NCI-H146 (cell line): Measurements from ENCODE around the gene CAMTA1.

ENCODE experiments used
- DNase-seq: peaks from one replicate; lab custom pipeline; 2025; lab: John Stamatoyannopoulos, UW

Gene CAMTA1

DNA sequence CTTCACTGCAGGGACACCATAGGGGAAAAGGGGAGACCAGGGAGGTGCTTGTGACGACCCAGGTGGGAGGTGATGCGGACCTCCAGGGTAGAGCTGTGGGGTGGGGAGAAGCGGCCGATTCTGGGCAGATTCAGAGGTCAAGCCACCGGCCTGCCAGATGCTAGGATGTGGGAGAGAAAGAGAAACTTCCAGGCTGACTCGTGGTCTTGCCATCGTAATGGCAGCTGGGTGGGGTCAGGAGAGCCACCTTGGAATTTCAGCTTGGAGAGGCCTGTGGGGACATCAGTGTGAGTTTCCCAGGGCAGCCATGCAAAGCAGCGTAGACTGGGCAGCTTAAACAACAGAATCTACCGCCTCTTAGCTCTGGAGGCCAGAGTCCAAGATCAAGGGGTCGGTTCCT is 727.8 kb downstream of the CAMTA1 start:
- DNase-seq, result no peak

DNA sequence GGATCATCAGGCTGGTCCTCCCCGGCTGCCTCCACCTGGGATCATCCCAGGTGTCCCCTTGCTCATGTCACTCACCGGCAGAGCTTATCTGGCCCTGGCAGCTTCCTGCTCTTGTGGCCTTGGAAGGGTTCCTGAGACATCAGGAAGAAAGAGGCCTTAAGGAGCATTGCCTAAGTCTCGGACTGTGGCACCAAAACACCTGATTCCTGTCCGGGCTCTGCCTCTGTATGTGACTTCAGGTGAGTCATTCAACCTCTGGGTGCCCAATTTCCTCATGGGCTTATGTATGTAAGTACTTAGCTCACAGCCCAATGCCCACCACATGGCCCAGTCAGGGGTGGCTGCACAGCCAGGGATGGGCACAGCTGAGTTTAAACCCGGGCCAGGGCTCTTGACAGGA is 729.9 kb downstream of the CAMTA1 start:
- DNase-seq, result no peak

DNA sequence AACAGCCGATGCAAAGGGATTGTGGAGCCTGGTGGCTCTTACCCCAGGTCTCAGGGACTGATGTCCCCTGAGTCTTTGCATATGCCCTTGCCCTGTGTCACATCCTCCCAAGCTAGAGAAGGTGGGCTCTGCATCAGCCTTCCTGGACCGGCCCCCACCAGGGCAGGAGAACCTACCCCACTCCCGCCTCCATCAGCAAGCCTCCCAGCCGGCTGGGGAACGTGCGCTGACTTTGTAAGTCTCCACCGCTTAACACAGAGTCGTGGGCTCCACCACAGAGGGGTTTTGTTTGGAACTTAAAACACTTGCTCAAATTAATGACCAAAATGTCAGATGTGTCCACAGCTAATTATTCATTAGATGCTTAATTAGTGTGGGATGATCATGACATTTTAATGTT is 730.6 kb downstream of the CAMTA1 start:
- no peak for DNase-seq

DNA sequence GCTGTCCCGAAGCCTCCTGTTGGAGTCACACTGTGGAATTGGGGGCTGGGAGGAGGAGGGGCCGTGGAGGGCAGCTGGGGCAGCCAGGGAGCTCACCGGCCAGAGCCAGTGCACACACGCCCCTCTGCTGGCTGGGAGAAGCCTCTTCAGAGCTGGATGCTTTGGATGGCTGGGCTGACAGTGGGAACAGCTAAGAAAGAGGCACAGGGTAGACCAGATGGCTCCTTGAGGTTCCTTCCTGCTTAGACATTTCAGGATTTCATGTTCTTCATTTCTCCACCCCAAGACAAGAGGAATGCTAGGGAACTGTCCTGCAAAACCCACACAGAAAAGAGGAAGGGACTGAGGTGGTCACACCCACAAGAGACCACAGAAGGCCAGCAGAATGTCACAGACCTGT is 731.1 kb downstream of the CAMTA1 start:
- DNase-seq, result peak; percentile 3

DNA sequence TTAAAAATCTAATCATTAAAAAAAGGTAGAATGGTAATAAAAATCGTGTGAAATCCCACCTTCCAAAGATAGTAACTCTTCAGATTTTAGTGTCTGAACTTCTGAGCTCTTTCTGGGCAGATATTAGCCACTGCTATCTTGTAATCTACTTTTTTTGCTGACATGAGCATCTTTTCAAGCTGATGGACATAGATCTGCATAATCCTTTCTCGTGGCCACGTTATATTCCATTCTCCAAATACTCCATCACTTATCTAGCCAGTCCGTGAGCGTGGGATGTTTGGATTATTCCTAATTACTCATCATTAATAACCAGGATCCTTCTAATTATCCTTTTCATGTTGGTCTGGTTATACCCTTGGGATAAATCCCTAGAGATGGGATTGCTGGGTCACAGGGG is 731.7 kb downstream of the CAMTA1 start:
- no peak for DNase-seq

DNA sequence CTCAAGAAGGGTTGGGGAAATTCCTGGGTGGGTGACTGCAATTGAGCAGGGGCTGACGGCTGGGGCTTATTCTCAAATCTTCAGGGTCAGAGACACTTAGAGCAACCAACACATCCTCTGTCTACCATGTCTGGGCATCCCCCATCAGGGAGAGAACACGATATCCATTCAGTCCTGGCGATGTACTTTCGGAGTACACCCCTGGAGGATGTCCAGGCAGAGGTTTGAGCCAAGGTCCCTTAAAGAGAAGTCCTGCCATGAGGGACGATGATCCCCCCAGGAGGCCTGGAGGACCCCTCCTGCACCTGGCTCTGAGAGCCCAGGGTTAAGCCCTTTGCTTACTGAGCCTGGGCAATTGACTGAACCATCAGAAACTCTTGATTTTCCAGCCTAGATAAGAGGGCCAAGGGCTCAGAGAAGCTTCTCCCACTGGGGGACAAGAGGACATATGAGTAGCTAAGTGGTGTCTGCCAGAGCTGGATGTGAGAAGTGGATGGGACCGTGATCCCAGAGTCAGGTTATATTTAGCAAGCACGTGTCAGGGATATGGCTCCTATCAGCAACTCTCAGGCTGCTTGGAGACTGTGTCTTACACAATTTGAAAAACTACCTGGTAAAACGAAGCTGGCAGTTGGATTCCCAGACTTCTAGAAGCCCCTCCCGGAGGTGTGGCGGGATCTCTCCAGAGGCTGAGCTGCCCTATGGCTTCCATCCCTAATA is 732.5 kb downstream of the CAMTA1 start:
- no peak for DNase-seq

DNA sequence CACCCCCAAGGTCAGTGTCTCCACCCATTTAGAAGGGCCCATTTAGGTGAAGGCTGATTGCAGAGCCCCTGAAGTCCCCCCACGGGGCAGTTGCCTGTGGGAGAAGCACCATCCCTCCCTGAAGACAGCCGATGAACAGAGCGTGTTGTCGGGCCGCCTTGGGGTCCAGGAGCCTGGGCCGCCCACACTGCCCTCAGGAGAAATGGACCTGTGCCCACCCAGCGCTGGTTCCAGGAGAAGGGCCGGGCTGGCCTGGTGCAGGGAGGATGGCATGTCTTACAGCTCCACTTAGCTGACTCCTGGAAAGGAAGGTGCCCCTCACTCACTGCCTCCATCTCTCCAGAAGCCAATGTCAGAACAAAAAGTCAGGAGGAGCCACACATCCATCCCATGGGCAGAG is 733.2 kb downstream of the CAMTA1 start:
- DNase-seq, result no peak

DNA sequence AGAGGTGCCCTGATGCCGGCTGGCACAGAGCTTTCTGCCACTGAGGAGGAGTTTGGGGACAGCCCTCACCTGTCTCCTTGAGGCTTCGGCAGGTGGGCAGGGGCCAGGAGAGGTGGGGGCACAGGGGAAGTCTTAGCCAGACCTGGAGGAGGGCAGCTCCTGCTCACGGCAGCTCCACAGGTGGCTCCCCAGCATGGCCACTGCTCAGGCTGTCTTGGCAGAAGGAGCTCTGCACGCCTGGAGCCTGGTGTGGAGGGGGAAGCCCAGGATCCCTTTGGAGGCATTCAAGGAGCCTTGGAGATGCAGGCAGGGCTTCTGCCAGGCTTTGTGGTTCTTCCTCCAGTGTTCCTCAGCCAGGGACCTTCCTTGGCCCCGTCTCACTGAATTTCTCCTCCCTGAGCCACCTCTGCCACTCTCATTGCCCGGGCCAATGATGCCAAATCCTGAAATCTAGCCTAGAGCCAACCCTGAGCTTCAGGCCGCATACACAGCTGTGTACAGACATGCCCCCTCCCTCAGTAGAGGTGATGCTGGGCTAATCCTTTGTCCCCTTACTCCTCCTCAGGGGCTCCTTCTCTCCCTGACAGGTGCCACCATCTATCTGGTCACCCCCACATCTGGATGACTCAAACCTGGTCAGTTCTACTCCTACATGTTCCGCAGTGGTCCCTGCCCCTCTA is 734.1 kb downstream of the CAMTA1 start:
- DNase-seq, result no peak

DNA sequence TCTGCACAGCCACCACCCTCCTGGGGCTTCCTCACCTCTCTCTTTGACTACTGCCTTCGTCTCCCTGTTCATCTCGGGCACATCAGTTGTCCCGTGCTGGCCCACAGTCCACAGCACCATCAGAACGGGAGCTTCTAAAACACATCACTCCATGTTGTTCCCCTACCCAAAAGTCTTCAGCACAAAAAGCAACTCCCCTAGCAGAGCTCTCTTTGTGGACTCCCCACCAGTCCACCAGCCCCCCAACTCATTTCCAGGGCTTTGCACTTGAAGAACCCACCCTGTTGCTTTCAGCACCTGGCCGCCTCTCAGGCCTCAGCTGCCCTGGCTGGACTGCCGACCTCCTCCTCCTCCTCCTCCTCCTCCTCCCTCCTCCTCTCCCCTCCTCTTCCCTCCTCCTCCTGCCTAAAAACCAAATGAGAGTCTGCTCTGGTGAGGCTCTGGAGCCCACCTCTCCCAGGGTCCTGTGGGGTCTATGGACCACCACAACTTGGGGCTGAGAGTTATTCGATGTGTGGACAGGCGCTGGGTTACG is 734.7 kb downstream of the CAMTA1 start:
- no peak for DNase-seq

DNA sequence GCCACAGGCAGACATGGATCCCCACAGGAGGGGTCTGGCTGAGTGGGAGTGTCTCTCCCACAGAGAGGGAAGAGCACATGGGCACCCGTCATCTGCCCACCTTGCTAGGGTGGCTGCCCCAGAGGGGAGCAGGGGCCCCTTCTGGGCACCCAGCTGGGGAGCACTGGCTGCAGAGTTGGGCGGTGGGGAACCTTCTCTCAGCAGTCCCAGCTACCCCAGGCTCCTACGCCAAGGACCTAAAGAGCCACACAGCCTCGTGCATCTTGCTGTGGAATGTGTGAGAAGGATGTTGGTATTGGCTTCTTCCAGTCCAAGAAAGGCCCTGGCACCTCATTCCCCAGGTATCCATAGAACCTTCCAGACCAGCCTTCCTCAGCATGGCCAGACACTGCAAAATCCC is 735.2 kb downstream of the CAMTA1 start:
- DNase-seq, result no peak

DNA sequence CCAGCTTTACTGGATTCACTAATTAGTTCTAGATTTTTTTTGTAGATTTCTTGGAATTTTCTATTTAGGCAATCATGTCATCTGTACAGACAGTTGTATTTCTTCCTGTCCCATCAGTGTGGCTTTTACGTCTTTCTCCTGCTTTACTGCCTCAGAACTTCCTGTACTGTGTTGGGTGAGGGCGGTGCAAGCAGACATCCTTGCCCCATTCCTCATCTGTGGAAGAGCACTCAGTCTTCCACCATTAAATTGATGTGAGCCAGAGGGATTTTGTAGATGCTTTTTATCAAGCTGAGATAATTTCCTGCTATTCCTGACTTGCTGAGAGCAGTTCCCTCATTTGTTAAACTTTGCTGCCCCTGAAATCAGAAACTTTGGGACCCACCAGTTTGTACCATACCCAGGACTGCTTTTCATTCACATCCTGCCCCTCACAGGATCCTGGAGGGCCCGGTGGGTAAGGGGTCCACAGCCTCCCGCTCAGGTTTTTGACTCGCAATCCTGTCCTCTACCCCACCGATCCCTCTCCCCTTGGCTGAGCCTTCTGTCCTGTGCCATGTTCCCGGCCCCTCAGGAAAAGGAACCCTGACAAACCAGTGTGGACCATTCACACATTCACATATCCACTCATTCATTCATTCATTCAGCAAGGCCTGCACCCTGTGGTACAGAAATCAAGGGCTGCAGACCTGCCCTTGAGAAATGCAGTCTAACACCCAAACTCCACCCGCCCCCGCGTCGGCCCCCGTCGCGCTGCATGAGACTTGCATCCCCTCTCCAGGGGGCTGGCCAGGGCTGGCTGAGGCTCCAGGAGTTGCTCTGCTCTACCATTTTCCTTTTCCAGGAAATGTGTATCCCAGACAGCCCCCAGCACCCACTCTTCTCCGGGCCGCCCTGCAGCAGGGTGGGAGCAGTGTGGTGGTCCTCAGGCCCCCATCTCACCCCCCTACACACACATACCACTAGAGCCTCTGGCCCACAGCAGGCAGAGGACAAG is 739.4 kb downstream of the CAMTA1 start:
- no peak for DNase-seq

DNA sequence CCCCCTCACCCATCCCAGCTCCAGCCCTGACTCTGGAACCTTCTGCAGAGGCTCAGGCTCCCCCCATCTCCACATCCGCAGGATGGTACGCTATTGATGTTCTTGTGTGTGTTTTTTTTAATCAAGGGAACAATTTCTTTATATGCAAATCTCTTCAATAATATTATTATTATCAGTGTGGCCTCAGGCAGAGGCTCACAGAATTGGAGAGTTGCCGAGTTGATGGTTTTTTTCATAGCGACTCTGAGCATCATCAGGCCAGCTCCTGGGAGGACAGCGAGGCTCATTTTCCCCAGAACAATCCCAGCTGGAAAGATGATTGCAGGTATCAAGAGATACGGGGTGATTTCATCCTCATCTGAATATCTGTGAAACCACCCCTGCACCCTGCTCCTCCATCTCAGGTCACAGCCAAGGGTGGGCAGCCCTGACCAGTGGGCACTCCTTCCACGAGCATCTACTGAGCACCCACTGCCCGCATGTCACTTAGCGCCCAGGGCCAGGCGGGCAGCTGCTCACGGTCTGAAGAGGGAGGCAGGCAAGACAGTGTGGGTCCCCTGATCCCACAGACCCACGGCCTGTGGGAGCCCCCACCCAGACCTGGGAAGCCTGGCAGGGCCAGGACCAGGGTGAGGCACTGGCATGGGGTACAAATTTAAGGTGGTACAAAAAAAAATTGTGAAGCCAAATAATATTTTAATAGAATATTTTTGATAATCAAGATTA is 740.2 kb downstream of the CAMTA1 start:
- no peak for DNase-seq

DNA sequence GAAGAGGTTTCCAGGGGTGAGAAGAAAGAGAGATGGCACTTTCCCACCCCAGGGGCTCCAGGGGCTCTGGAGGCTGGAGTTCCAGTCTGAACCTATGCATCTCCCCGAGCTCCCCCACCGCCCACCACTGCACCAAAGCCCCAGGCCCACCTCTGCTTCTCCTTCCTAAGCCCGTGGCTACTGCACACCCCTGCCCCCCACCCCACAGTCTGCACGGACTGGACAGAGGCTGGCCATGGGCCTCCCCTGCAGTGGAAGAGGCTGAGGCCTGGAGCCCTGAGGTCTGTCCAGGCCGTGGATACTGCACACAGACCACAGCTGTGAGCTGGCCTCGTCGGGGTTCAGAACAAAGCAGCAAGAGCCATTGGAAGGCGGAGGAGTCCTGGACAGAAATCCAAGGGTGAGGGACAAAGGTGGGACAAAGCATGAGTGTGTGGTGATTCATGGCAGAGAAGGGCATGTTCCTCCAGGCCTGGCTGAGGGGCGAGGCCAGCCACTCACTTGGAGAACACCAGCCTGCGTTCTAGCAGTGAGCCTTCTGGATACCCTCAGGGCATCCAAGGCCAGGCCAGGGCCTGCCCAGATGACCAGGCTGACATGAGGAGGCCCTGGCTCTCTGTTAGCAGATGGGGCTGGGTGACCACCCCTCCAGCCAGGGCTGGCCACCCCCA is 741.1 kb downstream of the CAMTA1 start:
- DNase-seq, result peak; percentile 5

DNA sequence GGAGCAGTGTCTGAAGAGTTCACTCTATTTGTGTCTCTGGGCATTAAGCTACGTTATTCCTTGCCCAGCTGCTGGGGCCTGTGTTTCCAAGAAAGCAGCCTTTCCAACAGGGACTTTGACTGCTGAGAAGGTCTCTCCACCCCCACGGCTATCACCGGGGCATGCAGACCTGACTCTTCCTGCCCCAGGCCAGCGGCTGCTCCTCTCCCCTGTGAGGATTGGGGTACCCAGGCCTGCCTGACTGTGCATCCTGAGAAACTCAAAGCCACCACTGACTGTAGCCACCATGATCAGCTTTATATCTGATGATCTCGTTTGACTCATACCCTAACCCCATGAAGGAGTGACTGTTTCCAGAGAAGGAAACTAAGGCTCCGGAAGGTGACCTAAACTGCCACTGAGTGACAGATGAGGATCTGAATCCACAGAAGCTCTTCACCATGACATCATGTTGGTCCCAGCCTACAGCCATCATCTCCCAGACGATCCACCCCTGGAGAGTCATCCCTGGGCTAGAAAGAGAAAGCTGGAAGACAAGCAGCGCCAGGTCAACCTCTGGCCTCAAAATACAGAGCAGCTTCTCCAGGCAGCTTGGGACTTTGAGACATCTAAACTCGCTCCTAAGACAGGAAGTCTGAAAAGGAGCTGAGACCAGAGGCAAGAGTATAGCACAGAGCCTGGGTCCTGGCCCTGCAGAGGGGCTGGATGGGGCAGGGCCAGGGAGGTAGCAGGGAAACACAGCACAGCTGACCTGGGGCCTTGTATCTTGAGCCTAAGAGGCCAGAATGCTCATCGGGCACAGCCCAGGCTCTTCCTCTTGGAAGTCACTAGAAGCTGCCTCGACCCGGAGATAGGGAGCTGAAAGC is 741.8 kb downstream of the CAMTA1 start:
- DNase-seq, result no peak

DNA sequence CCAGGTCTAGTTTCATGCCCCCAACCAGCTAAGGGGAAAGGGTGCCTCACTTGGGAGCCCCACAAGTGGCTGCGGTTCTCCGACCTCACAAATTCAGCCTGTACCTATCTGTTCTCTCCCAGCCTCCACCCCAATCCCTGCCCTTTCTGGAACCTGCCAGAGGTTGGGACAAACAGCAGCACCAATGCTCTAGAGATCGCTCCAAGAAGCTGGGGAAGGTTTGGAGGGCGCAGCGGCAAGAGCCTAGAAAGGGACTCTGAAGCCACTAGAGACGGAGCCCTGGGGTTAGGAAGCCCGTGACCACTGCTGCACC is 742.4 kb downstream of the CAMTA1 start:
- no peak for DNase-seq

DNA sequence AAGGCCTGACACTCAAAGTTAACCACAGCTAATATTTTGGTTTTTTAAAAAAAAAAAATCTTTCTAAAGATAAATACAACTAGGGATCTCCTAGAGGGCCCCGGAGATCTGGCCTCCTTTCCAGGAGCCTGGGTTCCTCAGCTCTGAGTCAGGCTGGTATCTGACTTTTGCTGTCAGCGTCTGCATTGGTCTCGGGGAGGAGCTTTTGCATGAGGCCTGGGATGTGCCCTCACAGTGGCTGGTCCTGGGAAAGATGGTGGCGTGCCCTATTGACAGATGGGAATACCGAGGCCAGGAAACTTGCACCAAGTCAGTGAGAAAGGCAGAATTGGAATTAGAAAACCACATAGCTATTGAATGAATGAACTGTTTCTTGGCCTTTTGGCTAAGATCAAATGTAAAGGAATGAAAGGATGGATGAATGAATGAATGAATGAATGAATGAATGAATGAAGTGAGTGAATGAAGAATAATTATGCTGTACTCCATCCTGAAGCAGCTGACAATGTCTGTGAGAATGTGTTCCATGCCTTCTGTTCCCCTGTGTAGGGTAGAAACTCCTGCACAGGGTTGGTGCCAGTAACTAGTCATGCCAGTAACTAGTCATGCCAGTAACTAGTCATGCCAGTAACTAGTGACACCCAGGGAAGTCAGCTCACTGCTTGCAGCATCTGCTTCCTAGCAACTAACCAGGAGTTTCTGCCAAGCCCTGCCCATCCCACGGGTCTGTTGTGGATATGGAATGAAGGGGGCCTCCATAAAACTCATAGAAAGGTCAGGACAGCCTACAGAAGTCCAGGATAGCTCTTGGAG is 743.3 kb downstream of the CAMTA1 start:
- no peak for DNase-seq

DNA sequence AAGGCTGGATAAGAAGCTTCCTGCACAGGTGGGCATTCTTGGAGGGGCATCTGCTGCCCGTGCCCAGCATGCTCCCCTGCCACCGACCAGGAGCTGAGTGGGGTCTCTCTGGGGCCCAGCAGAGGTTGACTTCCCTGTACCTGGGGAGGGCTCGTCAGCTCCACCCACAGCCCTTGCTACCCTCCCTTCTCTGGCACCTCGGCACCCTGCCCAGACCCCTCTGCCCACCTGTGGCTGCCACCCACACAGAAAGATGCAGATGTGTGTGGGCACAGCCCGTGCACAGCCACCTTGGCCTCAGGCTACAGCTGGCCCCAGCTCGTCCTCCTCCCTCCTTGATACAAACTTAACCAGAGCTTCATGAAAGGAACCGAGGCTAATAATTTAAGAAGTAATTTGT is 744.7 kb downstream of the CAMTA1 start:
- DNase-seq, result no peak

DNA sequence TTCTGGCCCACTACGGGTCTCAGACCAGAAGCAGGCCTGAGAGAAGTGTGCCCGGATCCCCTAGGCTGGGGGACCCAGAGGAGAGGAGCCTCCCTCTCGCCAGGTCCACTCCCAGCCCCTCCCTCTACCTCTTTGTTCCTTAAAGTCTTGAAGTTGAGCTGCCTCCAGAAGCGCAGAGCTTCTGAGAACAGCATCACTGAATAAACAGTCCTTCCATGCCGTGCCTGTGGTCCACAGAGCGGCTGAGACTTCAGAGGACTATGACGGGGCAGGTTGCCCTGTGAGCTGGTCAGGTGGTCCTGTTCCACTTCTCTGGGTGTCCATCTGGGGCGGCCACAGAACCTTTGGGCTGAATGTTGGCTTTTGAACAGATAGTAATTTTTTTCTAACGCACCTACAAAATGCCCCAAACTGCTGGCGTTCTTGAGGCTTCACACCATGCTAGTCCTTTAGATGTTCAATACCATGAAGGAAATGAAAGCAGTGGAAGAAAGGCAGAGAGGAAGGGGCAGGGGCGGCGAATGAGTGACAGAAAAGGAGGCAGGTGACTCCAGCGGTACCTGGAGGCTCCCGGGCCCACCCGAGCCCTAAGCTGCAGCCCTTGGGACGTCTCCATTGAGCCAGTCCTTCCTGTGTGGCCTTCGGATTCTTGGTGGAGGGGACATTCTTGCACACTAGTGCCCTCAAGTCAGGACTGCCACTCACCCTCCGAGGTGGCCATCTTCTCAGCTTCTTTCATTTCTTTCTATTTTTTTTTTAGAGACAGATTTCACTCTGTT is 746.5 kb downstream of the CAMTA1 start:
- no peak for DNase-seq

DNA sequence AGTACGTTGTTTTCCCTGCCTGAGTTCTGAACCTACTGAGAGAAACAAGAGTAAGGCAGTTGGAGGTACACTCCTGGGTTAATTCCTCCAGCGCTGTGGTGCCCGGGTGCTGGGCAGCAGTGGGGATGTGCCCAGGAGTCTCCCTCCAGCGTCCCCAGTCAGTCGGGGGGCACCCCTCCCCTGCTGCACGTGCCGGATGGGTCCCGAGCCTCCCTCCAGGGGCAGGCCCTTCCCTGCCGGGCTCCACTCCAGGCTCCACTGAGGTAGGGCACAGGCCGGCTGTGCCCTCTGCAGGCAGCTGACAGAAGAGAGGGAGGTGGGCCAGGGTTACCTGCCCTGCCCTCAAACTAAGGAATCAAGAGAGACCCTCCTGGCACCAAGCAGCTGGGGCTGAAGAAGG is 747.8 kb downstream of the CAMTA1 start:
- no peak for DNase-seq
